ENCODE measurements around the gene PCBP3.

DNA sequence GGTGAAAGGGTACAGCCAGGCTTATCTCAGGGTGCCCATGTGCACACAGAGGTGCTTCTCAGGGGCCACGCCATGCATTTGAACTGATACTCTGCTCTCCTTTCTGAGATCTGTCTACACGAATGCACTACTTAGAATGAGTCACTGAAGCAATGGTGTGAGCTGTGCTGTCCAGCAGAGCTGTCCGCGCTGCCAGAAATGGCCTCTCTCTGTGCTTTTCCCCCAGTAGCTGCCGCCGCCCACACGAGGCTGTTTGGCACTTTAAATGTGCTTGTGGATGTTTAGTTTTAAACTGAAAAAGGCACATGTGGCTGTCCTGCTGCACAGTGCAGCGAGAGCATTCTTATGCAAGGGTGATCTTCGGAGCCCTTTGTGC lies 250.9 kb downstream of the PCBP3 start:
- TF ChIP-seq GATA2 (IDR thresholded peaks at IDR 0.05; ENCODE audit: low read depth, low read length) (no peak), GATA3 (IDR thresholded peaks at IDR 0.05; ENCODE audit: low read depth, low read length) (no peak)
